GM12892 (cell line): ENCODE results near the gene MEOX1.

Source experiments
- POLR2A ChIP-seq: IDR thresholded peaks from 2 replicates; pipeline ENCODE4 v1.6.1; 2011; ENCODE audit warnings: low read depth, low read length, control low read depth
- POLR2AphosphoS5 ChIP-seq: IDR thresholded peaks from 2 replicates; pipeline ENCODE4 v1.6.1; 2011; ENCODE audit warnings: low read depth, low read length, control low read depth

DNA sequence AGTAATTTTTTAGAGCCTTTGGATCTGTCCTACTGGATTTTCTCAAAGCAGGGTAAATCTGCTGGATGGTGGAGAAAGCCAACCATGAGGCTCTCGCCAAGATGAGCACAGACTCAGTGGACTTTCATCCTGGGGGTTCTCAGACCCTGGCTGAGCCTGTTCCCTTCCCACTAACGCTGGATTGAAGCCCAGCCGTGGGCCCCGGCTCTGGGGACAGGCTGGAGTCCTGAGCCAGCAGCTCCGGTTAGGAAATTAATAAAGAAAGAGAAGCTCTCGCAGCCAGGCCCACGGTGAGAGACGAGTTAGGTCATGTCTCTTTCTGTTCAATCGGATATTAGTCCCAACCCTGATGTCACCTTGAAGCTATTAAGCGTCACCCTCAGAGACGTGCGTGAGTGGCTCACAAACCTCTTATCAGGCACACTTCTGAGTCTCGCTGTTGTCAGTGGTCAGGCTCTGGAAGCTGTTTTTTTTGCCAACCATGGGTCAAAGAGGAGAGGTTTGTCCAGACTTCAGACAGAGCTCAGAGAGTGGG lies 27.1 kb downstream of the MEOX1 start:
- TF ChIP-seq POLR2A (no peak), POLR2AphosphoS5 (no peak)
